ENCODE results near the gene PSMB11. TPM values are rescaled to one million over a fixed set of nuclear protein-coding genes. Genes with fewer than 3 reads are reported as not detected.
A peak's percentile ranks its signal among the peaks of the same experiment; 100 is the strongest.

Gene PSMB11
- total and polyA plus RNA-seq, 11 donors: not detected

- peak overlapping the region; percentile 31 to 72 (median 67) for H3K4me3 ChIP-seq
- peak overlapping the region; percentile 49 to 90 (median 84) for H3K27ac ChIP-seq
- DNase-seq: peak; percentile 86 to 91 (median 89)
- H3K36me3 ChIP-seq: peaks cover 0 to 77% (median 65%) of the 10 kb centered on the region in 9 donors
- peak in 1 of 2 donors; percentile 45 for TF ChIP-seq POLR2A (IDR thresholded peaks at IDR 0.05)
- TF ChIP-seq CTCF (IDR thresholded peaks at IDR 0.05): no peak
- intact Hi-C loops (cut with DNase I): loop anchor here in 5 of 10 donors (5.0 kb wide), 2 partner anchors 36 to 41 kb away; no protein-coding TSS in a partner anchor
- H3K9me3 ChIP-seq: no peaks in the 10 kb centered on the region
- H3K27me3 ChIP-seq: no peaks in the 10 kb centered on the region
- peaks cover 5 to 45% (median 30%) of the 10 kb centered on the region in 12 donors for H3K4me1 ChIP-seq
- WGBS, 4 donors: 1 to 4% (median 1%) methylated on average over 14 of the region's 14 CpGs
- ATAC-seq: peak; percentile 88 to 94 (median 94)
Observed at GRCh38 chr14:23071244-23071920, 29.4 kb downstream of the PSMB11 start.

DNA sequence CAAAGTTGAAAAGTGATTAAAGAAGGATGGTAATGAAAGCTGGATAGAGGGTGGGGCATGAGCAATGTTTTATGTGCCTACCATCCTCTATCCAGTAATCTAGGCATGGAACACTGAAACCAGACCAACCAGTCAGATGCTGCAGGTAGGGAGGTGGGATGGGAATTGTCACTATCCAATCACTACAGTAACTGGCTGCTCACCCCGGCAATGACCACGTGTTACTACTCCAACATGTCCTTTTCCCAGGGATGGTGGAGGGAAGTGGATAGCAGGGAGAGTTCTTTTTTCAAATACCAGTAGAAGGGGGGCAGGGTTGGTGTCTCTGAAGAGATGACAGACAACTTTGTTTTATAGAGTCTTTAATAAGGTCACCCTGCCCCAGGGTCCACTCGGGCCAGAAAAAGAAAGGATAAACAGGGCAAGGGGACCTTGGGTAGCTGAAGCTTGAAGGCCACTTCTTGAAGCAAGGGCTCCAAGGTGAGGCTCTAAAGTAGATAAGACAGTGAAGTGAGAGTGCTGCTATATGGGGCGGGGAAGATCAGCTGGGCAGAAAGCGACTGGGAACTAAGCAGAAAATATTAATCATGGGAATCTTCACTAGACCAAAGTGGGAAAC, 30.0 kb downstream of the PSMB11 start:
- intact Hi-C loops (cut with DNase I): loop anchor here in 5 of 10 donors (5.0 kb wide), 2 partner anchors 35 to 40 kb away; no protein-coding TSS in a partner anchor
- DNase-seq (no peak), ATAC-seq (peak in 3 of 4 donors; percentile 7 to 27 (median 12))
- H3K4me3 ChIP-seq: peak overlapping the region; percentile 31 to 72 (median 67)
- TF ChIP-seq CTCF (IDR thresholded peaks at IDR 0.05) (no peak), POLR2A (IDR thresholded peaks at IDR 0.05) (no peak)
- peak overlapping the region; percentile 49 to 90 (median 84) for H3K27ac ChIP-seq
- WGBS, 4 donors: 38 to 42% (median 39%) methylated on average over 5 of the region's 5 CpGs
- no peaks in the 10 kb centered on the region for H3K9me3 ChIP-seq
- peaks cover 5 to 49% (median 31%) of the 10 kb centered on the region in 12 donors for H3K4me1 ChIP-seq
- H3K36me3 ChIP-seq: peaks cover 0 to 77% (median 65%) of the 10 kb centered on the region in 9 donors
- no peaks in the 10 kb centered on the region for H3K27me3 ChIP-seq

DNA sequence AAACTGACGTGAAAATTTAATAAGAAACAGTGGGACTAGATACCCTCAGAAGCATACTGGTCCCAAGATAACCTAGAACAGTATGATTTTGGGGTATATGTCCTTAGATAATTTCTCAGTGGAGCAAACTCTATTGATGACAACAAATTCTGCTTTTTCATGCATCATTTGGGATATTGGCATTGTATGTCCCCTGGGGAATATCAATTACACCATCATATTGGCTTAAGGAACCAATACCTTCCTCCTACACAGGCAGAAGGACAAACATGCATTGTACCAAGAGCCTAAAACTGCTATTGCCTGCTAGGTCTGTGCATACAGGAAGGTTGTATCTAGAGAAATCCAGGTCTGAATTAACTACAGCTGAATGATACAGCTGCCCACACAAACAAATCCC, 32.9 kb downstream of the PSMB11 start:
- H3K4me3 ChIP-seq: no peak overlapping the region
- TF ChIP-seq CTCF (IDR thresholded peaks at IDR 0.05) (no peak), POLR2A (IDR thresholded peaks at IDR 0.05) (no peak)
- no peaks in the 10 kb centered on the region for H3K27me3 ChIP-seq
- ATAC-seq: no peak
- peaks cover 5 to 55% (median 29%) of the 10 kb centered on the region in 12 donors for H3K4me1 ChIP-seq
- no peak for DNase-seq
- WGBS, 4 donors: 88 to 95% (median 94%) methylated on average over 1 of the region's 1 CpG
- peaks cover 0 to 78% (median 77%) of the 10 kb centered on the region in 9 donors for H3K36me3 ChIP-seq
- intact Hi-C loops (cut with DNase I): loop anchor here in 5 of 10 donors (5.0 kb wide), 2 partner anchors 32 to 37 kb away; no protein-coding TSS in a partner anchor
- no peaks in the 10 kb centered on the region for H3K9me3 ChIP-seq
- H3K27ac ChIP-seq: no peak overlapping the region

- ATAC-seq (no peak), DNase-seq (no peak)
- Histone ChIP-seq H3K9me3 (no peaks in the 10 kb centered on the region), H3K4me1 (peaks cover 2 to 40% (median 17%) of the 10 kb centered on the region in 12 donors), H3K27ac (peak overlapping the region in 1 of 12 donors; percentile 23), H3K27me3 (no peaks in the 10 kb centered on the region), H3K36me3 (peaks cover 0 to 98% (median 97%) of the 10 kb centered on the region in 9 donors), H3K4me3 (no peak overlapping the region)
- 60 to 67% (median 65%) methylated on average over 5 of the region's 5 CpGs for WGBS, 4 donors
- TF ChIP-seq CTCF (IDR thresholded peaks at IDR 0.05) (peak; percentile 41 to 73 (median 58)), POLR2A (IDR thresholded peaks at IDR 0.05) (no peak)
- intact Hi-C loops (cut with DNase I): no loop called here
Observed at GRCh38 chr14:23076785-23077408, 34.9 kb downstream of the PSMB11 start.

Data from heart left ventricle (tissue), 16 donors.